SW480 (cell line): ENCODE data around the gene CCP110.

Source experiments
- DNase-seq: peaks from one replicate; pipeline ENCODE4 v3.0.0-alpha.2; 2016; ENCODE audit warnings: low spot score

Gene CCP110, protein sequence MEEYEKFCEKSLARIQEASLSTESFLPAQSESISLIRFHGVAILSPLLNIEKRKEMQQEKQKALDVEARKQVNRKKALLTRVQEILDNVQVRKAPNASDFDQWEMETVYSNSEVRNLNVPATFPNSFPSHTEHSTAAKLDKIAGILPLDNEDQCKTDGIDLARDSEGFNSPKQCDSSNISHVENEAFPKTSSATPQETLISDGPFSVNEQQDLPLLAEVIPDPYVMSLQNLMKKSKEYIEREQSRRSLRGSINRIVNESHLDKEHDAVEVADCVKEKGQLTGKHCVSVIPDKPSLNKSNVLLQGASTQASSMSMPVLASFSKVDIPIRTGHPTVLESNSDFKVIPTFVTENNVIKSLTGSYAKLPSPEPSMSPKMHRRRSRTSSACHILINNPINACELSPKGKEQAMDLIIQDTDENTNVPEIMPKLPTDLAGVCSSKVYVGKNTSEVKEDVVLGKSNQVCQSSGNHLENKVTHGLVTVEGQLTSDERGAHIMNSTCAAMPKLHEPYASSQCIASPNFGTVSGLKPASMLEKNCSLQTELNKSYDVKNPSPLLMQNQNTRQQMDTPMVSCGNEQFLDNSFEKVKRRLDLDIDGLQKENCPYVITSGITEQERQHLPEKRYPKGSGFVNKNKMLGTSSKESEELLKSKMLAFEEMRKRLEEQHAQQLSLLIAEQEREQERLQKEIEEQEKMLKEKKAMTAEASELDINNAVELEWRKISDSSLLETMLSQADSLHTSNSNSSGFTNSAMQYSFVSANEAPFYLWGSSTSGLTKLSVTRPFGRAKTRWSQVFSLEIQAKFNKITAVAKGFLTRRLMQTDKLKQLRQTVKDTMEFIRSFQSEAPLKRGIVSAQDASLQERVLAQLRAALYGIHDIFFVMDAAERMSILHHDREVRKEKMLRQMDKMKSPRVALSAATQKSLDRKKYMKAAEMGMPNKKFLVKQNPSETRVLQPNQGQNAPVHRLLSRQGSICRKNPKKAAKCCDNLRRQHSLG

DNA sequence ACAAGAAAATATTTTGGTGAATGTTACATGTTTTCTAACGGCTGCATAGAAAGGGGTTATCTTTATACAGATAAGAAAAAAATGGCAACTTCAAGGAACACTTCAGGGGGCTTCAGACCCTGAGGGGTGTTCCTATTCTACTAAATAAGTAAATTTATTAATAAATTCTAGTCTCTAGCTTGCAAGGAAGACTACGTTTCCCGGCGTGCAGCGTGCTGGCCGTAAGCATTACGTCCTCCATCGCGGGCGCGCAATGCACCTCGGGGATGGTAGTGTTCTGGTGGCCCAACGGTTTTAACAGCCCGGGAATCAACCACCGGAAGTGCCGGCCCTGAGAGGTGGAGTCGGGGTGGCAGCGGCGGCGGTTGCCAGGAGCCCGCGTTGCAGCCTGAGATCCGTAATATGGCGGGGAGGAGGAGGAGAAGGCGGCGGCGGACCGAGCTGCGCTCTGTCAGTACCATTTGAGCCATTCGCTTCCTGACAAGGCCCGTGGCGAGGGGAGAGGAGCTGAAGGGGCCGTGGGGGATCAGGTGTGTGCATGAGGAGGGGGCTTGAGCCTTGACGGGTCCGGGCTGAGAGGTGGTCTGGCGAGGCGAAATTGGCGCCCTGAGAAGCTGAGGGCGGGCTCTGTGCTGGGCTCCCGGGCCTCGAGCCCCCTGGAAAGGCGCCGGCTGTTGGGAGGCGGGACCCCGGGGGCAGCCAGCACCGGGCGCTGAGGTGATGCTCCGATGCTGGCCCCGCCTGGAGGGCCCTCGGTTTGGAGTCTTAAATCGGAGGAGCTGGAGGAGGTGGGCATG is at the start of gene CCP110:
CCP110 (plus strand) TSS at position 384 of the 797 bp plus-strand sequence. CDS start 3,940 bp downstream, outside the sequence.
- DNase-seq, result peak; percentile 94

DNA sequence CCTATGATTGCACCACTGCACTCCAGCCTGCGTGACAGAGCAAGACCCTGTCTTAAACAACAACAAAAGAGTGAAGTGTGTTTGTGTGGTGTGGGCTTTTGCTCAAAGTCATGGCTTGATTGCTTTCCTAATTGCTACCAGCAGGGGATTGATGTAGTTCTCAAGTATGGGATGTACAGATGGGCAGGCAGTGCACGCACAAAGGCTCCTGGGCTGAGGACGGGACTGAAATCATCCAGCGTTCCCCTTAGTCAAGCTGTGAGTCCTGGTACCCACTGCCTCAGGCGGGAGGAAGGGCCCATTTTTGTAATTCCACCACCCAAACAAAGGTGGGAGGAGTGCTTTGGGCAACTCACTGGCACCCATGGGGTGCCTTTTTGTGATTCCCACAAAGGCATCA is 49.1 kb upstream of the CCP110 start:
- DNase-seq, result no peak

DNA sequence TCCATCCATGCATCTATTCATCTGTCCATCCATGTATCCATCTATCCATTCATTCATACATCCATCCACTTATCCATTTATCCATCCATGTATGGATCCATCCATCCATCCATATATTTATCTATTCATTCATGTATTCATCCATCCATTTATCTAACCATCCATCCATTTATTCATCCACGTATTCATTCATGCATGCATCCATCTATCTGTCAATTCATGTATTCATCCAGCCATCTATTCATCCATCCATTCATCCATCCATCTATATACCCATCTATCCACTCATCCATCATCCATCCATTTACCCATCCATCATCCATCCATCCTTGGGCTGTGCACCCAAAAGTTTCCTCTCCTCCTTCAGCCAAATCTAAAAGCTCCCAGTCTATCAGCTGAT is 45.2 kb upstream of the CCP110 start:
- no peak for DNase-seq

DNA sequence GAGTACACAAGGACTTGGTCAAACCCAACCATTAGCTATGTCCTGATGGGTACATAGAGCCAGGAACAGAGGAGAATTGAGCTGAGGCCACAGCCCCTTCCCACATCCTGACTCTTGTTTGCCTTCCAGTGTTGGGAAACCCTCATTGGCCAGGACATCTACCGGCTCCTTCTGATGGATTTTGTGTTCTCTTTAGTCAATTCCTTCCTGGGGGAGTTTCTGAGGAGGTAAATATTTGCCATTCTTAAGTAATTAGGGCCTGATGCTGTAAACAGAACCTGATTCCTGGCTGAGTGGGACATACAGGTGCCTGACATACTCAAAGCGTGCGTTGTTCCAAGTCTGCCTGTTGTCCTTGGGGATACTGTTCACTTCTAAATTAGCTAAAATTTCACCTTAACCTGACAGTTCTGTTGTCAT is 44.4 kb upstream of the CCP110 start:
- DNase-seq, result no peak

DNA sequence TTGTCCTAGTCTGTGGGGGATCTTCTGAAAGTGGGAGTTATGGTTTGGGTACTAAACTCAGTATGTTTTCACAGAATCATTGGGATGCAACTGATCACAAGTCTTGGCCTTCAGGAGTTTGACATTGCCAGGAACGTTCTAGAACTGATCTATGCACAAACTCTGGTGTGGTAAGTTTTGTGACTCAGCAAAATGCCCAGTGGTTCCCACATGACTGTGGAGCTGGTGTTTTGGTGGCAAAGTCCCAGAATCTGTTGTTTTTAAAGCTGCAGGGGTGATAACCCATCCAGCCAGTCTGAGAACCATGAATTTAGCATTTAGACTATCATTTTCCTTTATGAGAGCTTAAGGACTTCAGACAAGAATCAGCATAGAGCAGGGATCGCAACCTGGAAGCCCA is 42.4 kb upstream of the CCP110 start:
- DNase-seq, result no peak

DNA sequence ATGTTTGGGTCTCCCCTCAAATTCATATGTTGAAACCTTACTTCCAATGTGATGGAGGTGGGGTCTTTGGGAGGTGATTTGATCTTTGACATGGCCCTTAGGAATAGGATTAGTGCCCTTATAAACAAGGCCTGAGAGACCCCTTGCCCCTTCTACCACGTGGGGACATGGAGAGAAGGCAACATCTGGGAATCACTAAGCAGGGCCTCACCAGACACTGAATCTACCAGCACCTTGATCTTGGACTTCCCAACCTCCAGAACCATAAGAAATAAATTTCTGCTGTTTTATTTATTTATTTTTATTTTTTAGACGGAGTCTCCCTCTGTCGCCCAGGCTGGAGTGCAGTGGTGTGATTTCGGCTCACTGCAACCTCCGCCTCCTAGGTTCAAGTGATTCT is 42.0 kb upstream of the CCP110 start:
- DNase-seq, result no peak

DNA sequence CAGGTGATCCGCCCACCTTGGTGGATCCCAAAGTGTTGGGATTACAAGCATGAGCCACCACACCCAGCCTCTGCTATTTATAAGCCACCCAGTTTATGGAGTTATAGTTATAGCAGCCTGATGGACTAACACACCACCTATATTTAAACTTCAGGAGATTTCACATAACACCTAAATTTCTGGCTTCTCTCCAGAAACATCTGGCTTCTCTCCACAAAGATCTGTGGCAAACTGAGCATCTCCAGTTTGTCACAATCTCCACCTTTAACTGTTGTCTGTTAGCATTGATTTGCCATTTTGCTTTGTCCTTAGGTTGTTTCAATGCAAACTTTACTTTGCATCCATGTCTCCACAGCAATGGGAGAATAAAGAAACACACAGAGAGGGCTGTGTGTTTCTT is 41.5 kb upstream of the CCP110 start:
- no peak for DNase-seq

DNA sequence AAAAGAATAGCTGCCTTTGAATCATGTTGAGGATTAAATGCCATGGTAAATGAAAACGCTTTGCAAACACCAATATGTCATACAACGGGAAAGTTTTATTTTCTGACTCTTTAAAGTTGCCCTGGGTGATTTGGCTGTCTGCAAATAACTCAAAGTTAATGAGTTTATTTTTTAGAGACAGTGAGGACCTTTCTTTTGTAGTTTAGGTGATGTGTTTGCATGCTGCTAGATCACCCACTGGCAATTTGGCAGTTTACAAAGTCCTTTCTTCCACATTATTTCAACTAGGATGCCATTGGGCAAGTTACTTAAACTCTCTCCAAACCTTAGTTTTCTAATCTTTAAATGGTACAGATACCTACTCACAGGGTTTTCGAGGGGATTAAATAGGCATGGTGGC is 39.6 kb upstream of the CCP110 start:
- no peak for DNase-seq

DNA sequence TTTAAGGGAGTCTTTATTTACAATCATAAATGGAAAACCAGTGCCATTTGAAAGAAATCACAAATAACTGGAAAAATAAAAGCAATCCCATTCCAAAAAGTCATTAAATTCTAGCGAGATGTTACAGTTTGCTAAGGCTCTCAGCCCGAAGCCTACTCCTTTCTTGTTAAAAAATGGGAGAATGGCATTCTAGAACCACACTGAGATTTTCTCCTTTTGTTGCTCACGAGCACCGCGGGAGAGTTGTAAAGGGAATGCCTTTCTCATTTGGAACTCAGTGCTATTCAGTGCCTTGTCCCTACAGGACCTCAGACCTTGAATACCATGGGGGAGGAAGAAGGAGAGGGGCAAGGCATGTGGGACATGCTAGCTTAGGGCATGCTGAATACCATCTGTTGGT is 38.1 kb upstream of the CCP110 start:
- no peak for DNase-seq

DNA sequence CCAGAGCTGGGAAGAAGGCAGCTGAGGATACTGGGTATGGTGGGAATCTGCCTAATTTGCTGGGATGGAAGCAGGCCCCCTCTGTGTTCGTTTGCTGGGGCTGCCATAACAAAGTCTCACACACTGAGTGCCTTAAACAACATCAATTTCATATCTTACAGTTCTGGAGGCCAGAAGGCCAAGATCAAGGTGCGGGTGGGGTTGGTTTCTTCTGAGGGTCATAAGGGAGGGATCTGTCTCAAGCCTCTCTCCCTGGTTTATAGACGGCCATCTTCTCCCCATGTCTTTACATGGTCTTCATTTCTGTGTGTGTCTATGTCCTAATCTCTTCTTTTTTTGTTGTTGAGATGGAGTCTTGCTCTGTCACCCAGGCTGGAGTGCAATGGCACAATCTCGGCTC is 37.7 kb upstream of the CCP110 start:
- no peak for DNase-seq

DNA sequence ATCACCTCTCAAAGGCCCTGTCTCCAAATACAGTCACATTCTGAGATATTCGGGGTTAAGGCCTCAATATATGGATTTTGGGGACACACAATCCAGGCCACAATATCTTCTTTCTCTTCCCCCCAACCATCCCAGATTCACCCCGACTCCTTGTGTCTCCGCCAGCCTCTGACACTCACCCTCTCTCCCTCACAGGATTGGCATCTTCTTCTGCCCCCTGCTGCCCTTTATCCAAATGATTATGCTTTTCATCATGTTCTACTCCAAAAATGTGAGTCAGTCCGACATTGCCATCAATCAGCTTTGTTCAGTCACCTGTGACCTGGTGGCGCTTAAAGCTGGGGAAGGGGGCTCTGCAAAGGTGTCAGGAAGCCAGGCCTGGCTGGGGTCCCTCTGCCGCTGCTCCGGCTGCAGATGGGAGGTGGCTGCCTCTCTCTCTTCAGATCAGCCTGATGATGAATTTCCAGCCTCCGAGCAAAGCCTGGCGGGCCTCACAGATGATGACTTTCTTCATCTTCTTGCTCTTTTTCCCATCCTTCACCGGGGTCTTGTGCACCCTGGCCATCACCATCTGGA is 36.9 kb upstream of the CCP110 start:
- DNase-seq, result no peak

DNA sequence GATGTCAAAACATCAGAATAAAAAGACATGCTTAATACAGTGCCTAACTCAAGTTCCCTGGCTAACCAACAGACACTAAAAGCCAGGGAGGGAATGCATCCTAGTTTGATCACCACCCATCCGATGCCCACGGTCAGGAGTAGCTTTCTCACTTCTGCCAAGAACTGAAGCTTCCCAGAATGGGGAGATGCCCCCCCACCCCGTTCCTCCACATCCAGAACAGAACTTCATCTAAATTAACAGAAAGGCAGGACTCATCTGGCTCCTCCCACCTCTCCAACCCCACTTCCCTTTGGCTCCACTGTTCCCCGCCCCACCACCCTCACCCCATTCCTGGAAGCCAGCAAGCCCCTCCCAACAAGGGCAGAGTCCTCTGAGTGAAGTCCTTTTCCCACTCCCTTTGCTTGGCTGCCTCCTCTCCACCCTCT is 35.5 kb upstream of the CCP110 start:
- peak; percentile 25 for DNase-seq

DNA sequence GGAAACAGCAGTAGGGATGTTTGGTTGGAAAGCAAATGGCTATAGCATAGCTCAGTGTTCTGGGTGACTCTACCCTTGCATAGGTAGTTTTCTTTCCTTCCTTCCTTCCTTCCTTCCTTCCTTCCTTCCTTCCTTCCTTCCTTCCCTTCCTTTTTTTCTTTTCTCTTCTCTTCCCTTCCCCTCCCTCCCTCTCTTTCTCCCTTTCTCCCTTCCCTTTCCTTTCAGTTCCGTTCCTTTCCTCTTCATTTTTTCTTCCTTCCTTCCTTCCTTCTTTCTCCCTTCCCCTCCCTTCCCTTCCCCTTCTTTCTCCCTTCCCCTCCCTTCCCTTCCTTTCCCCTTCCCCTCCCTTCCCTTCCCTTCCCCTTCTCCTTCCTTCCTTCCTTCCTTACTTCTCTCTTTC is 33.1 kb upstream of the CCP110 start:
- DNase-seq, result no peak

DNA sequence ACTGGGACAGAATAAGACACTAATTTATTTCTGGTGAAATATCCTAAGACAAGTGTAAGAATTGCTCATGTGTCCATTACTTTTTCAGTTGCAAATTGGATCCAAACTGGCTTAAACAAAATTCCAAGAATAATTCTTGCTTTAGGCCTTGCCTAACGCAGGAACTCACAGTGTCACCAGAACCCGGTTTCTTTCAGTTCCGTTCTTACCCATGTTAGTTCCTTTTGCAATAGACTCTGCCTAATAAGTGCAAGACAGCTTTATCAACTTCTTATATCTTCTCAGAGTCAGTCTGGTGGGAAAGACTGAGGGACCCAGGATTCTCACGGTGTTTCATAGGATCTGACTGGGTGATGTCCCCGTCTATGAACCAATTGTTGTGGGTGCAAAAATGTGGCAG is 26.6 kb upstream of the CCP110 start:
- no peak for DNase-seq

DNA sequence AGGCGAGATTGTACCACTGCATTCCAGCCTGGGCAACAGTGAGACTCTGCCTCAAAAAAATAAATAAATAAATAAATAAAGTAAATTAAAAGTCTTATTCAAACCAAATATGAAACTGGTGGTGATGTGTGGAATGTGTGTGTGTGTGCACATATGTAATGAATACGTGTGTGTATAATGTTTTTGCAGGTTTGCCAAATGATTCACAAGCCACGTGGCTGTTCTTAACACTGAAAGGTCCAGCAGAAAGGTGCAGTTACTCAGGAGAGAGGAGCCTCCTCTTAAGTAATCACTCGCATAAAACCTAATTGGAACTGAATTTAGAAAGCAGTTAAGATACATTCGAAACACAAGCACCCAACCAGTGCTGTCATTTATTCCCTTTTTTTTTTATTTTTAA is 24.7 kb upstream of the CCP110 start:
- no peak for DNase-seq

DNA sequence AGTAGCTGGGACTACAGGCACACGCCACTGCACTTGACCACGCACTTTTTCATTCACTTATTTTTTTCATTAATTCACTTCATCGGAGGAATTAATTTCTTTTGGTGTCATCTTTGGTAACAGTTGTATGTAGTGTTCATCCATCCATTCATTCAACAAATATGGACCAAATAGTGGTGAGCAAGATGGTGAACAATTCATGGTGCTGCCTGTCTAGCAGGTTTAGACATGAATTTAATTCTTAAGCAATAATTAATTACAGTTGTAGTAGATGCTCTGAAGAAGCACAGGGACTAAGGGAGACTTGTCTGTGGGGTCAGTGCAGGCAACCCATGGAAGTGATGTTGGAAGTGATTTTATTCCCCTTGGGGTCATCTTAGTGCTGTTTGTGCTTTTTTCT is 24.3 kb upstream of the CCP110 start:
- DNase-seq, result no peak

DNA sequence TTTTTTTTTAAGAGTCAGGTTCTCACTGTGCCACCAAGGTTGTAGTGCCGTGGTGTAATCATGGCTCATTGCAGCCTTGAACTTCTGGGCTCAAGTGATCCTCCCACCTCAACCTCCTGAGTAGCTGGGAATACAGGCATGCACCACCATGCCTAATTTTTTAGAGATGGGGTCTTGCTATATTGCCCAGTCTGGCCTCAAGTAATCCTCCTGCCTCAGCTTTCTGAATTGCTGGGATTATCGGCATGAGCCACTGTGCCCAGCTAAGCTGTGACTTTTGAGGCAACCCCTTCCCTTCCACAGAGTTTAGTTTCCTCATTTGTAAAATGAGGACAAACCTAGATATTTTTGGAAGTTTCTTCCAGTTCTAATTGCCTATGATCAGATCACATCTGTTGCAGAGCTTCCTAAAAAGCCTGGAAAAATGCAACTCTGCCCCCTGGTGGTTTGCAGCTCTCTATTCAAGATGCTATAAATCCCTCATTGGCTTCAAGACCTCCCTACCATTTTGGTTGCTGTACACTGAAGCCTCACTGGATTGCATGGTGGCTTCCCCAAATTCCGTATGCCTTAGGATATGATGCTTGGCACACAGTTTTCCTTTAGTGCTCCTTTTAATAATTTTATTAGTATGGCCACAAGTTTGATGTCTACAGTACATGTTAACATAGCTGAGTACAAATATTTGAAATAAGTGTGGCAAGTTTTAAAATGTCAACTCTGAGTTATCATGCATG is 21.2 kb upstream of the CCP110 start:
- peak; percentile 55 for DNase-seq

DNA sequence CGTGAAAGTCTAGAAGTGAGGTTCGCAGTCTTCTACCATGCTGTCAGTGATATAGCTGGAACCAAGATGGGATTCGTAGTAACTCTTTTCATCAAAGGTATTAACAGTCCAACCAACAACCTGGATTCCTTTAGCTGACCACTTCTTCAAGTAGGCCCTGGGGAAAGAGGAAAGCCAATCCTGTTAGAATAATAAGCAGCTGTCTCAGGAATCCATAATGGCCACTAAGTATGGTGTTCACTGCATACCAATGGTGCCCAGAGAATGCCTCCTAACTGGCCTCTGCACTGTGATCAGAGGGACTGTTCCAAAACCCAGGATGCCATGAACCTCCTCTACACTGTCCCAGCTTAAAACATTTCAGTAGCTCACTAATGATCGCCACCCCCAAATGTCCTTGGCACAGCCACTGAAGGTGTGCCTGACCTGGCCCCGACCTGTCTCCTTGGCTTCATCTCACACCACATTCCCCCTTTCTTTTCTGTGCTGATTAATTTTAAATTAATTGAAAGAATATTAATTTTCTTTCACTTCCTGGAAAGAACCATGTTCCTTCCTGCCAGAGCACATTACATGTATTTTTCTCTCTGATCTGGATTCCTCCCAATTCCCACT is 20.2 kb upstream of the CCP110 start:
- DNase-seq, result no peak

DNA sequence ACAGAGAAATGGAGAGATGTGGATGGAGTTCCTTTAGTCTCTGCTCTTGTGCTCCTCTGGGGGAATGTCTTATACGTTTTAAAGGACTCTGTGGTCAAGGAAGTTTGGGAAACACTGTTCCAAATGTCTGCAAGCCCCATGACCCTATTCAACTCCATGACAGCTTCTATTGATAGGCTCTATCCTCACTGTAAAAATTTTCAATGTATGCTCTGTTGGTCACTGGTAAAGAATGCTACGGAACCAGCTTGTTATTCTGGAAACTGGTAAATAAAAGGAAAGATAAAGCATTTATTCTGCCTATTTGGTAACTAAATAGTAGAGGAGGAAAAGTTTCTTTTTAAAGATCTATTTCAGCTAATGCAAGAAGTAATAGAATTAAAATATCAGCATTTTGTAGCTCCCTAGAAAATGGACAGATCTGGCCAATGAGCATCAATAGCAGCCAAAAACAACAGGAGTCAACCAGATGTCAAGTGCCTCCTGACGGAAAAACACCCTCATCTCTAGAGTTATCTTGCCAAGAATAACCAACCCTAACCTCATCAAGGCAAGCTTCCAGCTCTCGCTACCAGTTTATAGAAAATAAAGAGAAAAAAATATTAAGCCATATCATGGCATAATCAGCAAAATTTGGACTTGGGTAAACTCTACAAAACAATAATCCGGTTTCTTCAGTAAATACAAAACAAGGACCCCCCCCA is 18.0 kb upstream of the CCP110 start:
- DNase-seq, result no peak

DNA sequence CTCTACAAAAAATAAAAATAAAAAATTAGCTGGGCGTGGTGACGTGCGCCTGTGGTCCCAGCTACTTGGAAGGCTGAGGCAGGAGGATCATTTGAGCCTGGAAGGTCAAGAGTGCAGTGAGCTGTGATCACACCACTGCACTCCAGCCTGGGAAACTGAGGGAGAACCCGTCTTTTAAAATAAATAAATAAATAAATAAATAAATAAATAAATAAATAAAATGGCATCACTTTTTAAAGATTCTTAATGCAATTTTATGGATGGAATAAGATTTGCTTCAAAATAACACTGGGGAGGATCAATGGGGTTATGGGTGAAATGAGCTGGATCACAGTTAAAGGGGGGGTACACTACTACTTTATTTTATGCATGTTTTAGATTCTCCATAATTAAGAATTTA is 16.8 kb upstream of the CCP110 start:
- no peak for DNase-seq
